T1000 (cell line): ENCODE results near the gene PTPRN2.
"Not testable (repeated sequence)": the region's sequence is repeated elsewhere in the genome, so short reads cannot be mapped to it uniquely, and the experiment has no call there.

Source experiments
- DNase-seq: peaks from one replicate; lab custom pipeline; 2025; ENCODE audit warnings: mixed read lengths; lab: John Stamatoyannopoulos, UW

The PTPRN2 gene

GRCh38 chr7:158419238-158419785, 168.3 kb downstream of the PTPRN2 start:
- DNase-seq: no peak

DNA sequence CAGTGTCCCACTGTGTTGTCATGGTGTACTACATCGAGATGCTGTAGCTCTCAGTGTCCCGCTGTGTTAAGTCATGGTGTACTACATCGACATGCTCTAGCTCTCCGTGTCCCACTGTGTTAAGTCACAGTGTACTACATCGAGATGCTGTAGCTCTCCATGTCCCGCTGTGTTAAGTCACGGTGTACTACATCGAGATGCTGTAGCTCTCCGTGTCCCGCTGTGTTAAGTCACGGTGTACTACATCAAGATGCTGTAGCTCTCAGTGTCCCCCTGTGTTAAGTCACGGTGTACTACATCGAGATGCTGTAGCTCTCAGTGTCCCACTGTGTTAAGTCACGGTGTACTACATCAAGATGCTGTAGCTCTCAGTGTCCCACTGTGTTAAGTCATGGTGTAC, 169.2 kb downstream of the PTPRN2 start:
- DNase-seq: not testable (repeated sequence)

- DNase-seq: no peak
Measured at GRCh38 chr7:158416283-158416933, 171.2 kb downstream of the PTPRN2 start.

GRCh38 chr7:158415316-158415715, 172.3 kb downstream of the PTPRN2 start:
- DNase-seq: no peak

DNA sequence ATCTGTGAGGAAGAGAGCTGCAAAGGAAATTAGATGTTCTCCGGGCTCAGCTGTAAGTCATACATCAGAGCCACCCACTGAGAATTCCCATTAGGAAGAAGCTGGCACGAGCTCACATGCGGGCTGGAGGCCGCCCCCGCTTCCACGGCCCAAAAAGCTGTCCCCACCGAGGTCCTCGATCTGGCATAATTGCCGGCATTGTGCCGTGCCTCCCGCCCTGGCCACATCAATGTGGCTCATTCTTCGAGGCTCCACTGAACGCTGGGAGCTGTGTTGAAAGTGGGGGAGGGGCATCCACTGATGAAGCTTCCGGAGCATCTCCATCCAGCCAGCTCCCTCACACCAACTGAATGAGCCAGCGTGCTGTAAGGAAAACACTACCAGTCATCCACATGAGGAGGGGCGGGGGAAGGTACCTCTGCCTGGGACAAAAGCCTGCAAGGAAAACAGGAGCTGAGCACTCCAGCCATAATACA, 173.1 kb downstream of the PTPRN2 start:
- no peak for DNase-seq

GRCh38 chr7:158414002-158414401, 173.6 kb downstream of the PTPRN2 start:
- no peak for DNase-seq

DNA sequence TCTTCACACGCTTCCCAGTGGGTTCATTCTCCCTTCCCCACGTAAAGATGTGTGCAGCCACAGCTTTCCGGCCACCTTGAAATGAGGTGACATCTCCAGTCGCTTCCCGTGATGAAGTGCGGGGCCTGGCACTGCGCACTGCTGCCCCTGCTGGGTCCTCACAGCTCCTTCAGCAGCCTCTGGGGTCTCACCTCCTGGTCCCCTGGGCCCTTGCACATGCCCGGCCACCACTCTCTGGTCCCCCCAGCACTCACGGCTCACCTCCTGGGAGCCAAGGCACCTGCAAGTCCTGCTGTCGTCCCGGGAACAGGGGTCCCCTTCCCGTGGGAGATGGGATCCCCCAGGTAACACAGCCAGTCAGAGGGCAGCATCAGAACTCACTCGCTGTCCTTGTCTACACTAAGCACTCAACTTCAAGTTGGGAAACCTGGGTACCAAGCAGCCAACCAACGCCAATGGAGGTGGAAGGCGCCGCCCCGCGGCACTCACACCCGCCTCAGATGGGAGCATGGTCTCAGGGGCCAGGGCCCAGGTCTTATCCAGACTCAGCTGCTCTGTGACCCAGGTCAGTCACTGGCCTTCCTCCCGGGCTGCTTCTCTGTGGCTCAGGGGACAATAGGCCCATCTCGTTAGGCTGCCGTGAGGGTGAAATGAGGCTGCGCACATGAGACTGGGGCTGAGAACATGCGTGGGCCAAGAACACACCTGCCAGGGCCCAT, 176.2 kb downstream of the PTPRN2 start:
- DNase-seq: no peak

DNA sequence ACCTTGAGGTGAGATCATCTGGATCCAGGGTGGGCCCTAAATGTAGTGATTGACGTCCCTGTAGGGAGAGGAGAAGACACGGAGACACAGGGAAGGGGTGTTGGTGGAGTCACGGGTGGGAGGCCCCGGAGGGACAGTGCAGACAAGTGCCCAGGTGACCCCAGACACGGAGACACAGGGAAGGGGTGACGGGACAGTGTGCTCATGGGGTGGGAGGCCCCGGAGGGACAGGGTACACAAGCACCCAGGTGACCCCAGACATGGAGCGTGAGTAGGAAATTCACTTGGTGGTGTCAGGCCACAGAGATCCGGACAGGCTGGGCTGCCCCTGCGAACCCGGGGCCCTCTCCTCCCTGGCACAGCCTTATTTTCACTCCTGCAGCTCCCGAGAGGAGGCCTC, 176.9 kb downstream of the PTPRN2 start:
- no peak for DNase-seq

DNA sequence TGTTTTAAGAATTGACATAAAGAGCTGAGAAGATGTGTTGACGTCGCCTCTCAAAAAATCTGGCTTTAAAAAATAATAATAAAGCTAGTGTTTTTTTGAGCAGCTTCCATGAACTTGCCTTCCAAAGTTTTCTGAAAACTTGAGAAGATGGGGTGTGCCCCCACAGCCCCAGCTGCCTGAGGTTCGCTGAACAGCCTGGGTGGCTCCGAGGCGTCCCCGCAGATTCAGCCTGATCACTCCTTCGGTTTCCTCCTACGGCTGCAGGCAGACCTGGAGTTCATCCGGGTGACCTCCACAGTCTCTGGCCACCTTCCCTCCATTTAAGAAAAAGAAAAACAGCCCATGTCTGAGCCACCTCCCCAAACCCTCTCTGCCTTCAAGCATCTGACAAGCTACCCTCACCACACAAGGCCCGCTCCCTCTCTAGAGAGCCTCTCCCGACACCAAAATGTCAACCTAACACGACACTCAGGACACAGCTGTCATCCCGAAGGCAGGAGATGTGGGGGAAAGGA, 177.8 kb downstream of the PTPRN2 start:
- DNase-seq: no peak

GRCh38 chr7:158409120-158409519, 178.5 kb downstream of the PTPRN2 start:
- DNase-seq: no peak

DNA sequence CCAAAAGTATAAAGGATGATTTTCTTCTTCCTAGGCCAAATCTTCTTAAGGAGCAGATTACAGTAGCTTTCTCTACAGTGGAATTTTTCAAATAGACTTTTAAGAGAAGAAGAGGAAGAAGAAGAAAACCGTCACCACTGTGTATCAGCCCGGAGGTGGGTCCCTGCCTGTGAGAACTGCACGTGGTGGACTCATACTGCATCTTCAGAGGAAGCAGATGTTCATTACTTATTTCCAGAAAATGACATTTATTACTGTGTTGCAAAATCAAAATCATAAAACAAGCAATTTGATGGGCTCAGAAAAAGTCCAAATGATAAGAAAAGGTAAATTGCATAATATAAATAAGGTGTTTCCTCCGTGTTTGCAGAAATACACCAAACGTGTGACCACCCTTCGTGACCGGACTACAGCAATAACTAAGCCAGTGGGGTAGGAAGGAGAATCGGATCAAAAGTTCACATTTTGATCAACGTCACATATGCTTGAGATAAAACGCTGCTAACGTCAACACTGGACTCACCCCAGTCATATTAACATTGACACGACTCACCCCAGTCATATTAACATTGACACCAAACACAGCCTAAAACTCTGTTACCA, 179.2 kb downstream of the PTPRN2 start:
- DNase-seq: no peak

- DNase-seq: no peak
Measured at GRCh38 chr7:158407581-158408317, 179.9 kb downstream of the PTPRN2 start.

GRCh38 chr7:158406801-158407200, 180.8 kb downstream of the PTPRN2 start:
- no peak for DNase-seq

GRCh38 chr7:158406364-158406763, 181.3 kb downstream of the PTPRN2 start:
- DNase-seq: no peak

DNA sequence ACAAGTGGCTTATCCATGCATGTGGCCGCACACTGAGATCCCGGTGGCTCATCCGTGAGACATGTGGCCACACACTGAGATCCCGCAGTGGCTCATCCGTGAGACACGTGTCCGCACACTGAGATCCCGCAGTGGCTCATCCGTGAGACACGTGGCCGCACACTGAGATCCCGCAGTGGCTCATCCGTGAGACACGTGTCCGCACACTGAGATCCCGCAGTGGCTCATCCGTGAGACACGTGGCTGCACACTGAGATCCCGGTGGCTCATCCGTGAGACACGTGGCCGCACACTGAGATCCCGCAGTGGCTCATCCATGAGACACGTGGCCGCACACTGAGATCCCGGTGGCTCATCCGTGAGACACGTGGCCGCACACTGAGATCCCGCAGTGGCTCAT, 181.9 kb downstream of the PTPRN2 start:
- not testable (repeated sequence) for DNase-seq

- DNase-seq: no peak
Measured at GRCh38 chr7:158405324-158405723, 182.3 kb downstream of the PTPRN2 start.

GRCh38 chr7:158404031-158404761, 183.4 kb downstream of the PTPRN2 start:
- DNase-seq: no peak

GRCh38 chr7:158403013-158403821, 184.4 kb downstream of the PTPRN2 start:
- DNase-seq: no peak

DNA sequence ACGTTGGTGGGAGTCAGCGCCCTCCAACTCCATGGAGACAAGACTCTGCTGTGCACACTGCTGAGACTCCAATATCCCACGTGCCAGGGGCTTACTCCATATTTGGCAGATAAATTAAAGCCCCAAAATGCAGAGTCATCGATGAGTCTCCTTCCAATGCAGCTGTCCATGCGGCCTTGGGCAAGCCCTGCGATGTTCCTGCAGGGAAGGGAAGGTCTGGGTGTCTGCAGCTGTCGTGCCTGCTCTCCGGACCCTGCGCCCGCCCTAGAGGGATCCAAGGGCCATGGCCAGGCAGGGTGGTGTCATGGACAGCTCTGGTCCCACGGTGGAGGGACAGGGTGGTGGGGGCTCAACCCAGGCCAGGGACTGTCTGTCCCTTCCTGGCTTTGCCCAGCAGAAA, 185.2 kb downstream of the PTPRN2 start:
- DNase-seq: no peak

- DNase-seq: no peak
Measured at GRCh38 chr7:158401826-158402225, 185.8 kb downstream of the PTPRN2 start.
